ENCODE results near the gene TRIM49D2.
"Not testable (repeated sequence)": the region's sequence is repeated elsewhere in the genome, so short reads cannot be mapped to it uniquely, and the experiment has no call there.

Gene TRIM49D2, protein sequence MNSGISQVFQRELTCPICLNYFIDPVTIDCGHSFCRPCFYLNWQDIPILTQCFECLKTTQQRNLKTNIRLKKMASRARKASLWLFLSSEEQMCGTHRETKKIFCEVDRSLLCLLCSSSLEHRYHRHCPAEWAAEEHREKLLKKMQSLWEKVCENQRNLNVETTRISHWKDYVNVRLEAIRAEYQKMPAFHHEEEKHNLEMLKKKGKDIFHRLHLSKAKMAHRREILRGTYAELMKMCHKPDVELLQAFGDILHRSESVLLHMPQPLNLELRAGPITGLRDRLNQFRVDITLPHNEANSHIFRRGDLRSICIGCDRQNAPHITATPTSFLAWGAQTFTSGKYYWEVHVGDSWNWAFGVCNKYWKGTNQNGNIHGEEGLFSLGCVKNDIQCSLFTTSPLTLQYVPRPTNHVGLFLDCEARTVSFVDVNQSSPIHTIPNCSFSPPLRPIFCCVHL

GRCh38 chr11:89923764-89924163 lies at the start of gene TRIM49D2:
TRIM49D2 (plus strand) TSS chr11:89924064; CDS start chr11:89926762, 2,698 bp downstream.
- DNase-seq (ENCODE audit: low spot score), result not testable (repeated sequence)

GRCh38 chr11:89877511-89877910 lies 46.4 kb upstream of the TRIM49D2 start:
- not testable (repeated sequence) for DNase-seq (ENCODE audit: low spot score)

DNA sequence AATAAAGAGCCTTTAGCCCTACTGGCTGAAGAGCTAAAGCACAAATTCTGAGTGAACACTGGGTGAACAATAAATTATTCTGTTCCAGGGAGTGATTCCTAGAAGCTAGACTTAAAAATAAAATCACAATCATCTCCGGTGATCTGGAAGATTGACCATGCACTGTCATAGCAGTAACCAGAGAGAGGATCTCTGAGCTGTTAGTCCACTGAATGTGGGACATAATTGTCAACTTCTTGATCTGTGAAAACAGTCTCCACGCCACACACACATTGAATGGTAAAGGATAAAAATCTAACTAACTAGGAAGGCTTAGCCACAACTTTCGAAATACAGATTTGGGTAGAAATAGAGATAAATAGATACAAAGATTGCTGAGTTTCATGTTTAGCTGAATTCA lies 30.6 kb upstream of the TRIM49D2 start:
- DNase-seq (ENCODE audit: low spot score), result not testable (repeated sequence)

DNA sequence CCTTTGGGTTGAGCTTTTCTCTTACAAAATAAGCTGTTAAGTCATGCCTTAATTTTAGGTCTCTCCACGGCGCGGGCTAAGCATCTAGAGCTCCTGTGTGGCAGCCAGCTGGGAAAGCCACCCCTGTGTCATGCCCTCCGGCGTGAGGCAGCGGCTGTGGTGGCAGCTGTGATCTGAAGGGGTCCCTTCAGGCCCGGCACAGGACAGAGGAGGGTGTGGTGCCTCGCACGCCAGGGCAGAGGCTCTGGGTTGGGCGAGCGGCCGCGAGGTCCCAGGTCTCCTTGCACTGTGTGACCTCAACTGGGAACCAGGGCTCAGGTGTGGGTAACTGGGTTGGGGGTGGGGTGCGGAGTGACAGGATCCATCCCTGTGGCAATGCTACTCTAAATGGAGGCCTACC lies 23.1 kb upstream of the TRIM49D2 start:
- DNase-seq (ENCODE audit: low spot score), result not testable (repeated sequence)

DNA sequence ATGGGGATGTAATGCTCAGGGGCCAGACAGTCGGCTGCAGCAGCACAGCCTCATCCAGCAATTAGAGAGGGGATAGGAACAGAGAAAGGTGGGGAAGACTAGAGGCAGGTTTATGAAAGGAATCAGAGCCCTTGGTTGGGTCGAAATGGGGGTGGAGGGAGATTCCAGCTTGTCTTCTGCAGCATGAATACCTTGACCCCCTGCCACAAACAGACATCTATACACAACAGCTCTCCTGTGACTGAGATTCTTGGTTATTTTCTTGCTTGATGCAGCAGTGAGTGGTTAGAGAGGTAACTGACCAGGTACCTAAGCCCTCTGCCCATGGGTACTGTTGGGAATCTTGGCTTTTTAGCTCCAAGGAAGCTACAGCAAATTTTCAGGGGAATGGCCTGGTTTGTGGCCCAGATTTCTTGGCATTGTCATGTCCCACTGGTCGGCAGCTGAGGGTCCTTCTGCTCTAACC lies 1.6 kb upstream of the TRIM49D2 start, which contains the start of gene TRIM49D1:
TSS of gene TRIM49D1 (minus strand) at position 51 of the 466 bp plus-strand sequence. CDS start 4,535 bp downstream, outside the sequence.
- DNase-seq (ENCODE audit: low spot score), result no peak

DNA sequence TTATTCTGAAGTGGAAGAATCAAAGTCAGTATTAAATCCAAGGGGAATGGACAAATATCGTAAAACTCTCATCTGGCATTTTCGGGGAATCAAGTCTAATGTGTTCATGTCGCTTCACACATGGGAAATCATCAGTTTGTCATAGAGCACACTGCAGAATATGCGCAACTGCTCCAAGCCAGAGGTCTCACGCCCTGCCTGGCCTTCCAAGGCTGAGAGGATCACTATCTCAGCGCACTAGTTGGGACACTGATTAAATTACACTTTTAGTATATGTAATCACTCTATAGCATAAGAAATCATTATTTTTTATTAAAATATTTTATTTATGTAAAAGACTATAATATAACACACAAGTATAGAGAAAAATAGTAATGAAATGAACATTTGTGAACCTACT lies 37.0 kb downstream of the TRIM49D2 start:
- DNase-seq (ENCODE audit: low spot score), result not testable (repeated sequence)

DNA sequence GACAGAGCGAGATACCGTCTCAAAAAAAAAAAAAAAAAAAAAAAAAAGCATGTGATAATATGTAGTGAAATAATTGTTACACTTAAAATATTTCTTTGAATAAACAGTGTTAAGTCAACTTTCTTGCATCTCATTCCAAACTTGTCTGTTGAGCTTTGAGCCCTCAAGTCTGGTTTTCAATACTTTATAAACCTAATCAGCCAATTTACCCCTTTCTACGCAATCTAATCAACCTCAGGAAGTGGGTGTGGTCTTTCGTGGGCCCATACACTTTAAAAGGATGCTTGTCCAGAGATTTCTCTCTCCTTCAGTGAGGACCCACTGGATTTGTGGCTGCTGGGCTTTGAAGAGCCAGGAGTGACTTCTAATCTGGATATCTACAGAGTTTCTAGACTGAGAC lies 41.9 kb downstream of the TRIM49D2 start, which contains the start of gene TRIM64:
TSS of gene TRIM64 (plus strand) at position 301 of the 400 bp plus-strand sequence. CDS start 2,467 bp downstream, outside the sequence.
- not testable (repeated sequence) for DNase-seq (ENCODE audit: low spot score)

Data from RKO (cell line).